ENCODE measurements around the gene SLC9A4. TPM values are rescaled to one million over a fixed set of nuclear protein-coding genes. Genes with fewer than 3 reads are reported as not detected.
A peak's percentile ranks its signal among the peaks of the same experiment; 100 is the strongest.

The SLC9A4 gene
- total RNA-seq, 1 donor from 2014 or later, result not detected

DNA sequence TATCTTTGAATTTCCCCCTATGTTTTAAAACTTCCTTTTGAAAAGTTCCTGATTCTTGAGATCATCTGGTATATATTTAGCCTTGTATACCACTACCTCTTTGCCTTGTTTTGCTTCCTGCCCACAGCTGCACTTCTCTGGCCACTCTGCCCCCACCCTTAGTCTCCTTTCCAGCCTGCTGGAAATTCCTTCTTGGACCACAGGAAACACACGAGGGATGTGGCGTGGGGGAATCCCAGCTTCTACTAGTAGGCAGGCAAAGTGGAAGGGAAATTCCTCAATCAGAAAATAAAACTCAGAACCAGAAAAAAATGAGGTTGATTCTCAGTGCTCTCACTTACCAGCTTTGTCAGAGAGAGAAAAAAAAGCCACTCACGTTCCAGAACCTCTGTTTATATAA, 36.7 kb upstream of the SLC9A4 start:
- no peak overlapping the region for H3K4me3 ChIP-seq
- no peaks in the 10 kb centered on the region for H3K36me3 ChIP-seq
- H3K27me3 ChIP-seq (ENCODE audit: low read depth), result no peaks in the 10 kb centered on the region
- ATAC-seq (peak in 1 of 2 donors; percentile 32), DNase-seq (no peak)
- no peak overlapping the region for H3K27ac ChIP-seq
- H3K9me3 ChIP-seq, result no peaks in the 10 kb centered on the region
- no peaks in the 10 kb centered on the region for H3K4me1 ChIP-seq
- intact Hi-C loops (cut with DNase I), result no loop called here
- TF ChIP-seq, protein P1, sequence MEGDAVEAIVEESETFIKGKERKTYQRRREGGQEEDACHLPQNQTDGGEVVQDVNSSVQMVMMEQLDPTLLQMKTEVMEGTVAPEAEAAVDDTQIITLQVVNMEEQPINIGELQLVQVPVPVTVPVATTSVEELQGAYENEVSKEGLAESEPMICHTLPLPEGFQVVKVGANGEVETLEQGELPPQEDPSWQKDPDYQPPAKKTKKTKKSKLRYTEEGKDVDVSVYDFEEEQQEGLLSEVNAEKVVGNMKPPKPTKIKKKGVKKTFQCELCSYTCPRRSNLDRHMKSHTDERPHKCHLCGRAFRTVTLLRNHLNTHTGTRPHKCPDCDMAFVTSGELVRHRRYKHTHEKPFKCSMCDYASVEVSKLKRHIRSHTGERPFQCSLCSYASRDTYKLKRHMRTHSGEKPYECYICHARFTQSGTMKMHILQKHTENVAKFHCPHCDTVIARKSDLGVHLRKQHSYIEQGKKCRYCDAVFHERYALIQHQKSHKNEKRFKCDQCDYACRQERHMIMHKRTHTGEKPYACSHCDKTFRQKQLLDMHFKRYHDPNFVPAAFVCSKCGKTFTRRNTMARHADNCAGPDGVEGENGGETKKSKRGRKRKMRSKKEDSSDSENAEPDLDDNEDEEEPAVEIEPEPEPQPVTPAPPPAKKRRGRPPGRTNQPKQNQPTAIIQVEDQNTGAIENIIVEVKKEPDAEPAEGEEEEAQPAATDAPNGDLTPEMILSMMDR (IDR thresholded peaks at IDR 0.05), result no peak

- Histone ChIP-seq H3K27ac (no peak overlapping the region), H3K36me3 (no peaks in the 10 kb centered on the region), H3K4me3 (no peak overlapping the region), H3K27me3 (ENCODE audit: low read depth) (no peaks in the 10 kb centered on the region), H3K4me1 (no peaks in the 10 kb centered on the region), H3K9me3 (no peaks in the 10 kb centered on the region)
- intact Hi-C loops (cut with DNase I), result no loop called here
- ATAC-seq (no peak), DNase-seq (no peak)
- TF ChIP-seq, protein P1 (IDR thresholded peaks at IDR 0.05), result no peak
Measured at GRCh38 chr2:102437122-102437521, 35.9 kb upstream of the SLC9A4 start.

DNA sequence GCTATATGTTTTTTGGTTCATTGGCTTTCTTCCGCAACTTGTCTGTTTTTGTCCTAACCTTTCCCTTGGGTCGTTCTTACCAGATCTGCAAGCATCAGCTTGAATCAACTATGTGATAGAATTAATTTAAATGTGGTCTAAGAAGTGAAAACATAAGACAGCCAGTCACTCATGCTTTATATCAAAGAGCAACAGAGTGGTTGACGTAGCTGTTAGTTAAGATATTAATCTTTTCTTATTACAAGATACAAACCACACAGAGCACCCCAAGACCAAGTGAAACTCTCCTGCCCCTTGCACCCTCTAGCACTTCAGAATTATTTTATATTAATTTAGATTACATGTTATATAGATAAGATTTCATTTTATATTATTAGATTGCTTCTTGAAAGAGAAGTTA, 34.9 kb upstream of the SLC9A4 start:
- Histone ChIP-seq H3K4me3 (no peak overlapping the region), H3K9me3 (no peaks in the 10 kb centered on the region), H3K27me3 (ENCODE audit: low read depth) (no peaks in the 10 kb centered on the region), H3K27ac (no peak overlapping the region), H3K36me3 (no peaks in the 10 kb centered on the region), H3K4me1 (peaks cover 3% of the 10 kb centered on the region)
- no peak for ATAC-seq
- intact Hi-C loops (cut with DNase I), result no loop called here
- no peak for DNase-seq
- TF ChIP-seq, protein P1 (IDR thresholded peaks at IDR 0.05), result no peak

DNA sequence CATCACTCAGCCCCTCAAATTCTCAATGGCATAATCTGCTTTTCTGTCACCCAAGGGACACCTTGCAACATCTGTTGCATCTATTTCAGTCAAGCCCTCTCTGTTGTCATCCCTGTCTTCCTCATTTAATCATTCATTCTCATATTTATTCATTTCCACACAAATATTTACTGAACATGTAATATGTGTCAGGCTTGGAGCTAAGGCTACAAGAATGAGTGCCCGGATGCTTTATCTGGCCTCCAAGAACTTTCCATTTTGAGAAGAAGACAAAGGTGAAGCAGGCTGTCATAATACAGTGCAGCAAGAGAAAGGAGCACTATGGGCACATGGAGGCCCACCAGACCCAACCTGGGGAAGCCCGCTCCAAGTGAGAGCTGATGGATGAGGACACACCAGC, 34.4 kb upstream of the SLC9A4 start:
- Histone ChIP-seq H3K36me3 (no peaks in the 10 kb centered on the region), H3K4me1 (peaks cover 4% of the 10 kb centered on the region), H3K27ac (no peak overlapping the region), H3K9me3 (no peaks in the 10 kb centered on the region), H3K4me3 (no peak overlapping the region), H3K27me3 (ENCODE audit: low read depth) (no peaks in the 10 kb centered on the region)
- intact Hi-C loops (cut with DNase I), result no loop called here
- TF ChIP-seq, protein P1 (IDR thresholded peaks at IDR 0.05), result no peak
- no peak for DNase-seq
- no peak for ATAC-seq

GRCh38 chr2:102439065-102439695, 33.8 kb upstream of the SLC9A4 start:
- DNase-seq (no peak), ATAC-seq (peak in 1 of 2 donors; percentile 31)
- TF ChIP-seq, protein P1 (IDR thresholded peaks at IDR 0.05), result no peak

More at GRCh38 chr2:102439065-102439695, 33.8 kb upstream of the SLC9A4 start:
- Histone ChIP-seq H3K9me3 (no peaks in the 10 kb centered on the region), H3K4me1 (peaks cover 4% of the 10 kb centered on the region), H3K36me3 (no peaks in the 10 kb centered on the region), H3K27ac (no peak overlapping the region), H3K4me3 (no peak overlapping the region), H3K27me3 (ENCODE audit: low read depth) (no peaks in the 10 kb centered on the region)
- intact Hi-C loops (cut with DNase I), result no loop called here
